ENCODE results near the gene HSD17B13.

HSD17B13 gene

GRCh38 chr4:87262886-87263285 is 59.8 kb downstream of the HSD17B13 start:
- no peak for DNase-seq

GRCh38 chr4:87260477-87260876 is 62.2 kb downstream of the HSD17B13 start:
- no peak for DNase-seq

GRCh38 chr4:87258677-87259076 is 64.0 kb downstream of the HSD17B13 start:
- DNase-seq, result no peak

- no peak for DNase-seq
These were observed 65.2 kb downstream of the HSD17B13 start for GRCh38 chr4:87257523-87257922.

GRCh38 chr4:87255755-87256154 is 66.9 kb downstream of the HSD17B13 start:
- no peak for DNase-seq
